Neural crest cell (in vitro differentiated cells): Measurements from ENCODE around the gene DUSP10. TPM values are rescaled to one million over a fixed set of nuclear protein-coding genes. Genes with fewer than 3 reads are reported as not detected.

Source experiments
- DNase-seq: peaks from one replicate; pipeline ENCODE4 v3.0.0; 2021; ENCODE audit warnings: low read depth, mixed read lengths, low spot score
- H3K27ac Mint-ChIP-seq: one replicate; pipeline ENCODE4 v1.8.0; 2021; ENCODE audit warnings: mild to moderate bottlenecking, mixed read lengths; ENCODE audit not compliant: unreplicated experiment
- H3K27me3 Mint-ChIP-seq: 2 replicates; pipeline ENCODE4 v1.8.0; 2021; ENCODE audit warnings: low read depth, mild to moderate bottlenecking, mixed read lengths
- H3K36me3 Mint-ChIP-seq: 2 replicates; pipeline ENCODE4 v1.8.0; 2021; ENCODE audit warnings: low read depth, mild to moderate bottlenecking, mixed read lengths
- H3K4me1 Mint-ChIP-seq: 2 replicates; pipeline ENCODE4 v1.8.0; 2021; ENCODE audit warnings: mixed read lengths
- H3K4me3 Mint-ChIP-seq: one replicate; pipeline ENCODE4 v1.8.0; 2021; ENCODE audit warnings: mild to moderate bottlenecking, mixed read lengths
- H3K9me3 Mint-ChIP-seq: 2 replicates; pipeline ENCODE4 v1.8.0; 2021; ENCODE audit warnings: mixed read lengths
- CTCF ChIP-seq: fragments of 200-600 bp; sonication (generic); conservative IDR thresholded peaks from 2 replicates; pipeline ENCODE4 v1.5.0; 2021; ENCODE audit warnings: antibody characterized with exemption, mild to moderate bottlenecking
- long read RNA-seq: library from polyadenylated mRNA; unstranded; transcript quantifications from one replicate; pipeline ENCODE4 v2.0.0, GENCODE V29; 2020
- total RNA-seq: library from RNA; stranded (reverse); gene quantifications from 2 replicates; pipeline ENCODE4 v1.2.1, GENCODE V29; 2021

Gene DUSP10
- 1.6 and 1.7 TPM in 2 replicates for total RNA-seq
- long read RNA-seq, partial matches to known transcripts = 0 of 3 reads
- long read RNA-seq, other reads (novel, unspliced or antisense) = 0 of 3 reads

GRCh38 chr1:221741703-221742554, at the start of gene DUSP10:
TSS of gene DUSP10 (minus strand) at chr1:221742089. CDS start at chr1:221739744, 2,345 bp downstream.
- no peak for TF ChIP-seq CTCF
- no peak within 1 kb of the TSS for H3K27ac Mint-ChIP-seq
- H3K9me3 Mint-ChIP-seq = no peaks in the 10 kb centered on the region
- H3K4me3 Mint-ChIP-seq = no peak within 1 kb of the TSS
- peaks cover 23% of the 10 kb centered on the region for H3K27me3 Mint-ChIP-seq
- peaks cover 6% of the 10 kb centered on the region for H3K4me1 Mint-ChIP-seq
- peak; percentile 88 for DNase-seq
- H3K36me3 Mint-ChIP-seq = peaks cover 2% of the 10 kb centered on the region

- Mint-ChIP-seq H3K36me3 (no peaks in the 10 kb centered on the region), H3K4me3 (no peak overlapping the region), H3K27me3 (peaks cover 14% of the 10 kb centered on the region), H3K9me3 (peaks cover 2% of the 10 kb centered on the region), H3K4me1 (no peaks in the 10 kb centered on the region), H3K27ac (no peak overlapping the region)
- TF ChIP-seq CTCF = no peak
- DNase-seq = no peak
Measured at GRCh38 chr1:221788466-221788865, 46.6 kb upstream of the DUSP10 start.

- DNase-seq = no peak
- Mint-ChIP-seq H3K4me1 (peaks cover 5% of the 10 kb centered on the region), H3K36me3 (no peaks in the 10 kb centered on the region), H3K9me3 (peaks cover 2% of the 10 kb centered on the region), H3K27ac (no peak overlapping the region), H3K27me3 (peaks cover 18% of the 10 kb centered on the region), H3K4me3 (no peak overlapping the region)
- TF ChIP-seq CTCF = no peak
Measured at GRCh38 chr1:221786647-221787046, 44.8 kb upstream of the DUSP10 start.

GRCh38 chr1:221783936-221784335, 42.0 kb upstream of the DUSP10 start:
- peaks cover 5% of the 10 kb centered on the region for H3K4me1 Mint-ChIP-seq
- peaks cover 2% of the 10 kb centered on the region for H3K9me3 Mint-ChIP-seq
- no peak for DNase-seq
- peaks cover 18% of the 10 kb centered on the region for H3K27me3 Mint-ChIP-seq
- no peak overlapping the region for H3K27ac Mint-ChIP-seq
- no peak for TF ChIP-seq CTCF
- no peak overlapping the region for H3K4me3 Mint-ChIP-seq
- H3K36me3 Mint-ChIP-seq = no peaks in the 10 kb centered on the region

GRCh38 chr1:221783437-221783836, 41.5 kb upstream of the DUSP10 start:
- Mint-ChIP-seq H3K27me3 (peaks cover 14% of the 10 kb centered on the region), H3K4me1 (peaks cover 5% of the 10 kb centered on the region), H3K9me3 (peaks cover 2% of the 10 kb centered on the region), H3K36me3 (no peaks in the 10 kb centered on the region), H3K27ac (no peak overlapping the region), H3K4me3 (no peak overlapping the region)
- no peak for DNase-seq
- no peak for TF ChIP-seq CTCF
